C1 segment of cervical spinal cord (tissue), 14 donors: Measurements from ENCODE around the gene OR2G6.
"Not testable (repeated sequence)": the region's sequence is repeated elsewhere in the genome, so short reads cannot be mapped to it uniquely, and the experiment has no call there.

Experiments
- DNase-seq, 14 donors: peaks; one replicate each; lab custom pipeline; 2025; lab: John Stamatoyannopoulos, UW

Gene OR2G6

DNA sequence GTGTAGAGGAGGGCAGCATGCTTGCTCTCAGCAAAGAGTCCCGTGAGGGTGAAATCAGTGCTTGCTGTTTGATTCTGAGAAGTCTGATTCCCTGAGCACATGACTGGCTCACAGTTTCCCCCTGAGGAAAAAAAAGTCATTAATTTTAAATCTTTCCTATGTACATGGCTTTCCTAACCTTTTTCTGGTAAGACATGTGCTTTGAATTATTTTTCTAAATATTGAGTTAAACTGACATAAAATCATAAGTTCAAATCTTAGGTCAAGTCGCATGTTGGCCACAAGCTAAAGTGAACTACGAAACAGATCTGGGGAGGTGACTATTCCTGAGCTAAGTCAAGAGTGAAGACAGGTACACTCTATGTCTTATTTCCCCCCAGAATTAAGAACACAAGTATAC is 66.8 kb downstream of the OR2G6 start, which contains the start of gene OR2T34:
Gene OR2T34 (minus strand): TSS at position 101 of the 400 bp plus-strand sequence. CDS start 0 bp downstream, at position 101.
- DNase-seq: not testable (repeated sequence)

DNA sequence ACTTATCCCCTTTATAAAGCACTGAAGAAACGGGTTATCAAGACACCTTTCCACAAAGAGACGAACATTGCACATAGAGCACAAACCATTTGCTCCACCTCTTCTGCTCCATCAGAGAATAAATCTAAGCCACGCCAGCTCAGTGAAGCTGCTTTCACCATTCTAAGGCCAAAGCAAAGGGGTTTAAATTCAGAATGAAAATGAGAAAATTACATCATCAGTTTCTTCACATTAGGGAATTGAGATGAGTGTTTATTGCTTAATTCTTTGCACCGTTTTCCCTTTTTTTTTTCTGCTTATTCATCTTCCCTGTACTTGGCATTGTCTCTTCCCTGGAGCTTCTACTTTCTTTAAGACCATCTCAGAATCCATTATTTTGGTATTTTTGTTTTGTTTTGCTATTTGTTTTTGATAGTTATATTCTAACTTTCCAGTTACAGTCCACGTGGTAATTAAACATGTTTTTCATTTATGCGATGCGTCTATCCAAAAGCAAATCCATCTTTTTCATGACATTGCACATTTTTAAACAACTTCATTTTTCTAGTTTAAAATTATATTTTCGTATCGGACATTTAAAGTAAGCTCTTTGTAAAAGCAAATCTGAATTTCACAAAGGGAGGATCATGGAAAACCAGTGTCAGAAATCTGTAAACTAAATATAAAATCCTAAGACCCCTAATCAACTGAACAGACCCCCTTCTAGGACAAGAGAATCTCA is 68.5 kb downstream of the OR2G6 start:
- no peak for DNase-seq
